Stimulated activated CD4-positive, alpha-beta T cell treated with anti-CD3 and anti-CD28 coated beads, TNF-alpha, amount 100 ng/mL, for 4 hours (primary cell): ENCODE data around the gene SELL.
"Not testable (repeated sequence)": the region's sequence is repeated elsewhere in the genome, so short reads cannot be mapped to it uniquely, and the experiment has no call there.

ENCODE experiments used
- DNase-seq, 3 experiments: peaks; one replicate each; pipeline ENCODE4 v3.0.0-alpha.2; 2020; ENCODE audit warnings: low read depth in 3 of 3

The SELL gene

GRCh38 chr1:169667699-169668596 is 43.5 kb downstream of the SELL start:
- not testable (repeated sequence) for DNase-seq

- DNase-seq: not testable (repeated sequence)
Measured at GRCh38 chr1:169667227-169667639, 44.2 kb downstream of the SELL start.

GRCh38 chr1:169662680-169663079 is 48.7 kb downstream of the SELL start:
- DNase-seq: not testable (repeated sequence)

- not testable (repeated sequence) for DNase-seq
Measured at GRCh38 chr1:169661066-169661465, 50.4 kb downstream of the SELL start.

GRCh38 chr1:169658777-169659176 is 52.6 kb downstream of the SELL start:
- DNase-seq: not testable (repeated sequence)

- DNase-seq: no peak
Measured at GRCh38 chr1:169653873-169654272, 57.5 kb downstream of the SELL start.

- DNase-seq: no peak
Measured at GRCh38 chr1:169651035-169651434, 60.4 kb downstream of the SELL start.

GRCh38 chr1:169650551-169650950 is 60.9 kb downstream of the SELL start:
- no peak for DNase-seq

GRCh38 chr1:169648709-169649108 is 62.7 kb downstream of the SELL start:
- no peak for DNase-seq

- no peak for DNase-seq
Measured at GRCh38 chr1:169648187-169648586, 63.2 kb downstream of the SELL start.

- no peak for DNase-seq
Measured at GRCh38 chr1:169647512-169647911, 63.9 kb downstream of the SELL start.

- DNase-seq: no peak
Measured at GRCh38 chr1:169644297-169644696, 67.1 kb downstream of the SELL start.
